ENCODE data around the gene ARG2.

DNA sequence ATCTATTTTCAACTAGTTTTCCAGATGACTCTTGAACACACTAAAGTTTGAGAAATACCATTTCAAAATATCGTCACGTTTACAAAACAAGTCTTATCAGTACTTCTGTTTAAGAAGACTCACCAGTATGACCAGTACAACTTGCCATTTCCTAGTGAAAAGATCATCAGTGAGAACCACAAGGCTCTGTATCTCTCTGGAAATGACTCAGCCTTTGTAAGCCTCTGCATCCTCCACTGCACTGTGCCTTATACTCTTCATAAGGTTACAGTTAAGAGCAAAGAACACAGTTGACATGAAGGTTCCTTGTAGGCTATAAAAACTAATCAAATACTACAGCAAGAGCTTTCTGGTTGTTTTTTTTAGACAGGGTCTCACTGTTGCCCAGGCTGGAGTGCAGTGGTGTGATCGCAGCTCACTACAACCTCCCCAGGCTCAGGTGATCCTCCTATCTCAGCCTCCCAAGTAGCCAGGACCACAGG, 60.4 kb downstream of the ARG2 start:
- TF ChIP-seq, protein P1, sequence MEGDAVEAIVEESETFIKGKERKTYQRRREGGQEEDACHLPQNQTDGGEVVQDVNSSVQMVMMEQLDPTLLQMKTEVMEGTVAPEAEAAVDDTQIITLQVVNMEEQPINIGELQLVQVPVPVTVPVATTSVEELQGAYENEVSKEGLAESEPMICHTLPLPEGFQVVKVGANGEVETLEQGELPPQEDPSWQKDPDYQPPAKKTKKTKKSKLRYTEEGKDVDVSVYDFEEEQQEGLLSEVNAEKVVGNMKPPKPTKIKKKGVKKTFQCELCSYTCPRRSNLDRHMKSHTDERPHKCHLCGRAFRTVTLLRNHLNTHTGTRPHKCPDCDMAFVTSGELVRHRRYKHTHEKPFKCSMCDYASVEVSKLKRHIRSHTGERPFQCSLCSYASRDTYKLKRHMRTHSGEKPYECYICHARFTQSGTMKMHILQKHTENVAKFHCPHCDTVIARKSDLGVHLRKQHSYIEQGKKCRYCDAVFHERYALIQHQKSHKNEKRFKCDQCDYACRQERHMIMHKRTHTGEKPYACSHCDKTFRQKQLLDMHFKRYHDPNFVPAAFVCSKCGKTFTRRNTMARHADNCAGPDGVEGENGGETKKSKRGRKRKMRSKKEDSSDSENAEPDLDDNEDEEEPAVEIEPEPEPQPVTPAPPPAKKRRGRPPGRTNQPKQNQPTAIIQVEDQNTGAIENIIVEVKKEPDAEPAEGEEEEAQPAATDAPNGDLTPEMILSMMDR (IDR thresholded peaks at IDR 0.05; ENCODE audit: low read depth, low read length, poor library complexity, severe bottlenecking), result no peak
- no peak for TF ChIP-seq EZH2phosphoT487 (IDR thresholded peaks at IDR 0.05; ENCODE audit: borderline replicate concordance, low read length)
